ENCODE data around the gene RAI1. TPM values are rescaled to one million over a fixed set of nuclear protein-coding genes. Genes with fewer than 3 reads are reported as not detected.

The RAI1 gene
- total RNA-seq, 1 donor from 2014 or later, result 39.1 TPM

Small RNA genes lying within 50 kb of the gene (microRNA-seq; reads per million reads assigned to microRNA genes)
- 103 reads per million, percentile 67 among the genes with 10 or more reads in this experiment for gene MIR33B
- 6.3 reads per million, percentile 26 among the genes with 10 or more reads in this experiment for gene MIR6777

Other genes starting within 250 kb of the RAI1 start
- gene MED9, start 204.5 kb upstream of the RAI1 start, total RNA-seq, result 7.7 and 9.4 TPM in 2 replicates
- gene RASD1, start 185.1 kb upstream of the RAI1 start, total RNA-seq, result 0.48 and 0.77 TPM in 2 replicates
- 19.5 and 25.4 TPM in 2 replicates for gene PEMT, start 89.8 kb upstream of the RAI1 start, total RNA-seq
- 59.2 and 65.6 TPM in 2 replicates for gene SREBF1, start 155.5 kb downstream of the RAI1 start, total RNA-seq